ENCODE measurements around the gene SYK. TPM values are rescaled to one million over a fixed set of nuclear protein-coding genes. Genes with fewer than 3 reads are reported as not detected.

The SYK gene
- total RNA-seq, 1 donor from 2014 or later, result 12.0 TPM

DNA sequence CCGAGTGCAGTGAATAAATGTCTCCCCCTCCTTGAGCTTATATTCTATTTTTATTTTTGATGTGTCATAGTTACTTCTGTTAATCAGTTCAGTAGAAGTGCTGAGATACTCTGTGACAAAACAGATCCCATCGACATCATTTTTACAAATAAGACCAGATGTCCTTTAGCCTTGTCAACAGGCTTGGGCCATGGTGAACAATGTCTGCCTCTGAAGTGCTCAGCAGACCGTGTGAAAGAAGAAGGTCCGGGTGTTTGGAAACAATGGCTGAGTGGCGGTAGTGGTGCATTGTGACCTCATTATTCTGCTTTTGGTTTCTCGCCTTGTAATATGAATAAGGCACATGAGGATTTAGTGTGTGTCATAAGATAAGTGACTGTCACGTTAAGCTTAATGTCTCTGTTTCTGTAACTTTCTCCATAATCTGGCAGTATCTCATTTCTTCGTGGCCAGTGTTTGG, 71.2 kb downstream of the SYK start:
- H3K27me3 ChIP-seq, result no peaks in the 10 kb centered on the region
- H3K4me1 ChIP-seq, result no peaks in the 10 kb centered on the region
- no peak overlapping the region for H3K27ac ChIP-seq
- intact Hi-C loops (cut with DNase I), result no loop called here
- H3K9me3 ChIP-seq, result no peaks in the 10 kb centered on the region
- no peak overlapping the region for H3K4me3 ChIP-seq
- H3K36me3 ChIP-seq, result no peaks in the 10 kb centered on the region
- DNase-seq (ENCODE audit: extremely low spot score in 2 of 2), result no peak
- TF ChIP-seq, protein P1, sequence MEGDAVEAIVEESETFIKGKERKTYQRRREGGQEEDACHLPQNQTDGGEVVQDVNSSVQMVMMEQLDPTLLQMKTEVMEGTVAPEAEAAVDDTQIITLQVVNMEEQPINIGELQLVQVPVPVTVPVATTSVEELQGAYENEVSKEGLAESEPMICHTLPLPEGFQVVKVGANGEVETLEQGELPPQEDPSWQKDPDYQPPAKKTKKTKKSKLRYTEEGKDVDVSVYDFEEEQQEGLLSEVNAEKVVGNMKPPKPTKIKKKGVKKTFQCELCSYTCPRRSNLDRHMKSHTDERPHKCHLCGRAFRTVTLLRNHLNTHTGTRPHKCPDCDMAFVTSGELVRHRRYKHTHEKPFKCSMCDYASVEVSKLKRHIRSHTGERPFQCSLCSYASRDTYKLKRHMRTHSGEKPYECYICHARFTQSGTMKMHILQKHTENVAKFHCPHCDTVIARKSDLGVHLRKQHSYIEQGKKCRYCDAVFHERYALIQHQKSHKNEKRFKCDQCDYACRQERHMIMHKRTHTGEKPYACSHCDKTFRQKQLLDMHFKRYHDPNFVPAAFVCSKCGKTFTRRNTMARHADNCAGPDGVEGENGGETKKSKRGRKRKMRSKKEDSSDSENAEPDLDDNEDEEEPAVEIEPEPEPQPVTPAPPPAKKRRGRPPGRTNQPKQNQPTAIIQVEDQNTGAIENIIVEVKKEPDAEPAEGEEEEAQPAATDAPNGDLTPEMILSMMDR (IDR thresholded peaks at IDR 0.05), result no peak
- TF ChIP-seq POLR2A (IDR thresholded peaks at IDR 0.05) (no peak), POLR2AphosphoS5 (IDR thresholded peaks at IDR 0.05; ENCODE audit: insufficient read depth in 1 of 2, low read depth in 1 of 2) (no peak)

GRCh38 chr9:90873422-90873821, 71.8 kb downstream of the SYK start:
- no peaks in the 10 kb centered on the region for H3K4me1 ChIP-seq
- no peak overlapping the region for H3K4me3 ChIP-seq
- H3K9me3 ChIP-seq, result no peaks in the 10 kb centered on the region
- H3K27me3 ChIP-seq, result no peaks in the 10 kb centered on the region
- no peak for TF ChIP-seq POLR2AphosphoS5 (IDR thresholded peaks at IDR 0.05; ENCODE audit: insufficient read depth in 1 of 2, low read depth in 1 of 2)
- no peak for TF ChIP-seq POLR2A (IDR thresholded peaks at IDR 0.05)
- TF ChIP-seq, protein P1 (IDR thresholded peaks at IDR 0.05), result no peak
- H3K36me3 ChIP-seq, result no peaks in the 10 kb centered on the region
- DNase-seq (ENCODE audit: extremely low spot score in 2 of 2), result peak in 1 of 2 donors; percentile 32
- no peak overlapping the region for H3K27ac ChIP-seq
- intact Hi-C loops (cut with DNase I), result no loop called here

GRCh38 chr9:90874194-90874593, 72.6 kb downstream of the SYK start:
- intact Hi-C loops (cut with DNase I), result no loop called here
- Histone ChIP-seq H3K4me1 (no peaks in the 10 kb centered on the region), H3K9me3 (no peaks in the 10 kb centered on the region), H3K27me3 (no peaks in the 10 kb centered on the region), H3K36me3 (no peaks in the 10 kb centered on the region), H3K4me3 (no peak overlapping the region), H3K27ac (no peak overlapping the region)
- no peak for TF ChIP-seq POLR2A (IDR thresholded peaks at IDR 0.05)
- TF ChIP-seq, protein P1 (IDR thresholded peaks at IDR 0.05), result no peak
- no peak for TF ChIP-seq POLR2AphosphoS5 (IDR thresholded peaks at IDR 0.05; ENCODE audit: insufficient read depth in 1 of 2, low read depth in 1 of 2)
- peak in 1 of 2 donors; percentile 22 for DNase-seq (ENCODE audit: extremely low spot score in 2 of 2)

DNA sequence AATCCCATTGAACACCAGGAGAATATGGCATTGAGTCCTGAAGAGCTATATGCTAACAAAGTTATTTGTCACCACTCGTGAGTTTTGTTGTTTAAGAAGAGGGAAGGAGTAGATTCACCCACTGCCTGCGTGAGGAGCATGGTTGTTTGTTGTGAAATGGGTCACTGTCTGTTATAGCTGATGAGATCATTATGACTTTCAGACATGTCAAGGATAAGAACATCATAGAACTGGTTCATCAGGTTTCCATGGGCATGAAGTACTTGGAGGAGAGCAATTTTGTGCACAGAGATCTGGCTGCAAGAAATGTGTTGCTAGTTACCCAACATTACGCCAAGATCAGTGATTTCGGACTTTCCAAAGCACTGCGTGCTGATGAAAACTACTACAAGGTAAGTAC, 76.9 kb downstream of the SYK start:
- peak; percentile 37 to 43 for DNase-seq (ENCODE audit: extremely low spot score in 2 of 2)
- TF ChIP-seq POLR2AphosphoS5 (IDR thresholded peaks at IDR 0.05; ENCODE audit: insufficient read depth in 1 of 2, low read depth in 1 of 2) (peak in 1 of 2 donors; percentile 70), POLR2A (IDR thresholded peaks at IDR 0.05) (no peak)
- Histone ChIP-seq H3K9me3 (no peaks in the 10 kb centered on the region), H3K27ac (no peak overlapping the region), H3K4me1 (no peaks in the 10 kb centered on the region), H3K4me3 (no peak overlapping the region), H3K36me3 (no peaks in the 10 kb centered on the region), H3K27me3 (no peaks in the 10 kb centered on the region)
- intact Hi-C loops (cut with DNase I), result no loop called here

GRCh38 chr9:90880066-90880465, 78.4 kb downstream of the SYK start:
- peak; percentile 46 to 67 for DNase-seq (ENCODE audit: extremely low spot score in 2 of 2)
- no peak overlapping the region for H3K4me3 ChIP-seq
- H3K4me1 ChIP-seq, result no peaks in the 10 kb centered on the region
- H3K9me3 ChIP-seq, result no peaks in the 10 kb centered on the region
- TF ChIP-seq POLR2A (IDR thresholded peaks at IDR 0.05) (no peak), POLR2AphosphoS5 (IDR thresholded peaks at IDR 0.05; ENCODE audit: insufficient read depth in 1 of 2, low read depth in 1 of 2) (no peak)
- TF ChIP-seq, protein P1 (IDR thresholded peaks at IDR 0.05), result no peak
- H3K36me3 ChIP-seq, result no peaks in the 10 kb centered on the region
- H3K27me3 ChIP-seq, result no peaks in the 10 kb centered on the region
- H3K27ac ChIP-seq, result no peak overlapping the region
- intact Hi-C loops (cut with DNase I), result no loop called here

All from vagina (tissue), 2 donors.